ENCODE results near the gene GYPC.

Gene GYPC

GRCh38 chr2:126658319-126658904 lies 2.5 kb downstream of the GYPC start:
- H4K20me1 ChIP-seq (ENCODE audit: insufficient read depth, low read length) = 0 out of 2 replicates have a peak, but pooled peaks cover 4% of the 10 kb centered on the region
- no peaks in the 10 kb centered on the region for H3K9me3 ChIP-seq (ENCODE audit: insufficient read depth, low read length)
- peak overlapping the region; percentile 93 for H3K4me3 ChIP-seq (ENCODE audit: low read length)
- no peak overlapping the region for H2AFZ ChIP-seq (ENCODE audit: low read depth, low read length)
- TF ChIP-seq EZH2phosphoT487 (IDR thresholded peaks at IDR 0.05; ENCODE audit: low read depth) = no peak
- peak overlapping the region; percentile 66 for H3K27ac ChIP-seq (ENCODE audit: low read length)
- peaks cover 72% of the 10 kb centered on the region for H3K79me2 ChIP-seq (ENCODE audit: low read length)
- peaks cover 35% of the 10 kb centered on the region for H3K4me1 ChIP-seq (ENCODE audit: low read length)
- H3K27me3 ChIP-seq (ENCODE audit: low read depth, low read length) = no peaks in the 10 kb centered on the region
- H3K36me3 ChIP-seq (replicated peaks; ENCODE audit: low read depth, low read length) = peaks cover 16% of the 10 kb centered on the region
- H3K9ac ChIP-seq (ENCODE audit: low read length) = peak overlapping the region; percentile 96
- H3K4me2 ChIP-seq (ENCODE audit: low read length) = peak overlapping the region; percentile 85

- Histone ChIP-seq H2AFZ (ENCODE audit: low read depth, low read length) (no peak overlapping the region), H3K9me3 (ENCODE audit: insufficient read depth, low read length) (no peaks in the 10 kb centered on the region), H3K4me1 (ENCODE audit: low read length) (peaks cover 41% of the 10 kb centered on the region), H3K27me3 (ENCODE audit: low read depth, low read length) (no peaks in the 10 kb centered on the region), H3K9ac (ENCODE audit: low read length) (peak overlapping the region; percentile 45), H4K20me1 (ENCODE audit: insufficient read depth, low read length) (0 out of 2 replicates have a peak, but pooled peaks cover 4% of the 10 kb centered on the region), H3K4me3 (ENCODE audit: low read length) (peak overlapping the region; percentile 58), H3K79me2 (ENCODE audit: low read length) (peaks cover 78% of the 10 kb centered on the region), H3K4me2 (ENCODE audit: low read length) (peak overlapping the region; percentile 85), H3K36me3 (replicated peaks; ENCODE audit: low read depth, low read length) (peaks cover 19% of the 10 kb centered on the region), H3K27ac (ENCODE audit: low read length) (peak overlapping the region; percentile 46)
- TF ChIP-seq CTCF (IDR thresholded peaks at IDR 0.05; ENCODE audit: low read depth, low read length) (peak; percentile 23), EZH2phosphoT487 (IDR thresholded peaks at IDR 0.05; ENCODE audit: low read depth) (no peak)
Observed at GRCh38 chr2:126658905-126659561, 3.1 kb downstream of the GYPC start.

GRCh38 chr2:126659562-126660467 lies 3.9 kb downstream of the GYPC start:
- Histone ChIP-seq H3K9ac (ENCODE audit: low read length) (peak overlapping the region; percentile 45; the same call in 1 of the 2 replicates), H4K20me1 (ENCODE audit: insufficient read depth, low read length) (0 out of 2 replicates have a peak, but pooled peaks cover 4% of the 10 kb centered on the region), H3K27me3 (ENCODE audit: low read depth, low read length) (no peaks in the 10 kb centered on the region), H3K9me3 (ENCODE audit: insufficient read depth, low read length) (no peaks in the 10 kb centered on the region), H2AFZ (ENCODE audit: low read depth, low read length) (no peak overlapping the region), H3K4me1 (ENCODE audit: low read length) (peaks cover 49% of the 10 kb centered on the region), H3K4me2 (ENCODE audit: low read length) (peak overlapping the region; percentile 85), H3K27ac (ENCODE audit: low read length) (peak overlapping the region; percentile 46), H3K79me2 (ENCODE audit: low read length) (peaks cover 86% of the 10 kb centered on the region), H3K4me3 (ENCODE audit: low read length) (peak overlapping the region; percentile 58; the same call in 1 of the 2 replicates), H3K36me3 (replicated peaks; ENCODE audit: low read depth, low read length) (peaks cover 19% of the 10 kb centered on the region)
- TF ChIP-seq EZH2phosphoT487 (IDR thresholded peaks at IDR 0.05; ENCODE audit: low read depth) (no peak), CTCF (IDR thresholded peaks at IDR 0.05; ENCODE audit: low read depth, low read length) (no peak)

- no peak for TF ChIP-seq CTCF (IDR thresholded peaks at IDR 0.05; ENCODE audit: low read depth, low read length)
- no peak for TF ChIP-seq EZH2phosphoT487 (IDR thresholded peaks at IDR 0.05; ENCODE audit: low read depth)
- Histone ChIP-seq H3K27me3 (ENCODE audit: low read depth, low read length) (no peaks in the 10 kb centered on the region), H3K9ac (ENCODE audit: low read length) (no peak overlapping the region), H3K27ac (ENCODE audit: low read length) (no peak overlapping the region), H3K4me1 (ENCODE audit: low read length) (peaks cover 53% of the 10 kb centered on the region), H3K36me3 (replicated peaks; ENCODE audit: low read depth, low read length) (peaks cover 19% of the 10 kb centered on the region), H2AFZ (ENCODE audit: low read depth, low read length) (no peak overlapping the region), H3K4me2 (ENCODE audit: low read length) (no peak overlapping the region), H4K20me1 (ENCODE audit: insufficient read depth, low read length) (0 out of 2 replicates have a peak, but pooled peaks cover 9% of the 10 kb centered on the region), H3K79me2 (ENCODE audit: low read length) (peaks cover 97% of the 10 kb centered on the region), H3K9me3 (ENCODE audit: insufficient read depth, low read length) (no peaks in the 10 kb centered on the region), H3K4me3 (ENCODE audit: low read length) (no peak overlapping the region)
Observed at GRCh38 chr2:126660971-126661370, 5.0 kb downstream of the GYPC start.
